HL-60/S4 treated with phorbol 12-myristate 13-acetate at 8.2 ng/mL for 4 days and 3 days (cell line): ENCODE measurements around the gene XPO4.

Experiments
- in situ Hi-C: fragments of 300-500 bp; cut with MboI; formaldehyde crosslinking; loops from 2 replicates; pipeline ENCODE4 v1.15.0; 2022; ENCODE audit warnings: low sequenced_read_pairs

Gene XPO4

GRCh38 chr13:20832861-20833260 is 69.7 kb downstream of the XPO4 start:
- in situ Hi-C loops, result loop anchor here (10.0 kb wide), 1 partner anchor 328 kb away; no protein-coding TSS in a partner anchor

- in situ Hi-C loops, result loop anchor here (10.0 kb wide), 1 partner anchor 327 kb away; no protein-coding TSS in a partner anchor
These were observed 70.6 kb downstream of the XPO4 start for GRCh38 chr13:20831933-20832332.

DNA sequence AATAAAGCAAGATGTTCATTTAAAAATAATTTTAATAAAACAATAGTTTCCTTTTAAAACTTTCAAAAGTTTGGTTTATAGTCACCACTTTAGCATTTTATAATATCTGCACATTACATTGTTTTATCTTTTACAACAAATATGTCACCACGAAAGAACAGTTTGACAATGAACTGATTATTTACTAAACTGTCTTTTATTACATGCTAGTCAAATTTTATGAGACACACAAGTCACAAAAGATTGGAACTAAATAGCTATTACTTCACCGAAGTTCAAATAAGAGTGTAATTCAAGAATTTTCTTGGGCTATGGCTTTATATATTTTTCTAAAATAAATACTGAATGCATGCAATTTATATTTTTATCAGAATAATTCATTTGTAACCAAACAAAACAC is 71.3 kb downstream of the XPO4 start:
- in situ Hi-C loops, result loop anchor here (10.0 kb wide), 1 partner anchor 326 kb away; no protein-coding TSS in a partner anchor

DNA sequence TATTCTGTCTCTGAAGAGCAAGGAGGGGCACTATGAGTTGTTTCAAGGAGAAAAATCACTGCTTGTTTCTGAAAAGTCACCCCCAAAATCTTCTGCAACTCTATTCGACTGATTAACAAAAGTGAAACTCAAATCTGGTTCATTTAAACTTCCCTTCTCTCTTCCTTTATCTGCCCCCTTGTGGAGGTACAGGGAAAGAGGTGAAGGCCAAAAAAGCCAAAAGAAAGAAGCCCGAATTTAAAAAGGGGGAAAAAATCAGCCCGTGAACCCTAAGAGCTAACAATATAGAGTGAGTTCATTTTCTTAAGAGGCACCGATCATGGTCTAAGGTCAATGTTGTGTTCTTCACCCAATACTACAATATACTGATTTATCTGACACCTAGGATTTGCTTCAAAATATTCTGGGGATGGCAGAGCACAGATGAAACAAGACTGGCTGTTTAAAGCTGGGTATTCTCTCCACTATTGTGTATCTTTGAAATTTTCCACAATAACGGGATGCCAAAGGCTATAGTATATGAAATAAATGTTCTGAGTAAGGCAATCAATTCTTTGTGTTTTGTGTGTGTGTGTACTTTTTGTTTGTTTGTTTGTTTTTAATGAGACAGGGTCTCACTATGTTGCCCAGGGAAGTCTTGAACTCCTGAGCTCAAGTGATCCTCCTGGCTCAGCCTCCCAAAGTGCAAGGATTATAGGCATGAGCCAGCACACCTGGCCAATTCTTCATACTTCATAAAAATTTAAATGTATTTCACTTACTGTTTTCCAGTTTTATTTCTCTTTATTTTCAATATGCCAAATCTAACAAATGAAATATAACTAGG is 73.8 kb downstream of the XPO4 start:
- in situ Hi-C loops, result no loop called here

GRCh38 chr13:20826843-20827560 is 75.5 kb downstream of the XPO4 start:
- in situ Hi-C loops, result no loop called here

- in situ Hi-C loops, result no loop called here
These were observed 76.2 kb downstream of the XPO4 start for GRCh38 chr13:20826301-20826700.

DNA sequence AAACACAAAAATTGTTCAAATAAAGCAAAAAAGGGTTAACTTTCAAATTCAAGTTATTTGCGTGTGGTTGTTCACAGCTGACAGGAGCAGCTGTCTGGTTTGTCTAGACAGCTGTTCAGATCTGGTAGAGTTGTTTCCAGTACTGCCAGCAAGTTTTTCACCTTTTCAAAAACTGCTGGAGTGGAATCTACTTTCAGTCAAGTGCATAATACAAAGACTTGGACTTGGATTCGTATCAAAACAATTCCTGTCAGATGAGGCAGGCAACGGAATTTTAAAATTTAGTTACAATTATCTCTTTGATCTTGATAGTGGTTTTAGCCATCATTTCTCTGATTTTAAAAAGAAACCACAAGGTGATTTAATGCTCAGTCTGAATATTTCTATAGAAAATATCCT is 77.1 kb downstream of the XPO4 start:
- in situ Hi-C loops, result no loop called here

- in situ Hi-C loops, result no loop called here
These were observed 77.6 kb downstream of the XPO4 start for GRCh38 chr13:20824762-20825476.

GRCh38 chr13:20823071-20823470 is 79.5 kb downstream of the XPO4 start:
- in situ Hi-C loops, result no loop called here

DNA sequence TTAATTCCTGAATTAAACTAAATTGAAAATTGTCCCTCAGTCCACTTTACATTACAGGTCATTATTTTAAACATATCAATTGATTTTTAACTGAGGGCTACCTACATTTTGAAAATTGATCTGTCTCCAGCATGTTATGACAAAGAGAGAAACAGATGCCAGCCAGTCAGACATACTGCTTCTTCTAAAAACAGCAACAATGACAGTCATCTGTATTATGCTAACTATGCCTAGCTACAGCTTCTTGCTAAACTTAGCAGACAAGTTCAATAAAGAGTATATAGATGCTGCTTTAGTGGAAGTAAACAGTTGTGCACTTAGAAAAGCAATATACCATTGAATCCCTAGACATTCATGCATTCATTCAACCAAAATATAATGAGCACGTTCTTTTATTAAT is 80.1 kb downstream of the XPO4 start:
- in situ Hi-C loops, result no loop called here

- in situ Hi-C loops, result no loop called here
These were observed 82.8 kb downstream of the XPO4 start for GRCh38 chr13:20819715-20820114.

GRCh38 chr13:20815464-20815863 is 87.1 kb downstream of the XPO4 start:
- in situ Hi-C loops, result no loop called here

GRCh38 chr13:20814224-20814910 is 88.2 kb downstream of the XPO4 start:
- in situ Hi-C loops, result no loop called here

GRCh38 chr13:20812890-20813289 is 89.7 kb downstream of the XPO4 start:
- in situ Hi-C loops, result no loop called here

- in situ Hi-C loops, result no loop called here
These were observed 91.7 kb downstream of the XPO4 start for GRCh38 chr13:20810808-20811207.

- in situ Hi-C loops, result no loop called here
These were observed 93.7 kb downstream of the XPO4 start for GRCh38 chr13:20808874-20809273.

GRCh38 chr13:20803180-20803965 is 99.2 kb downstream of the XPO4 start:
- in situ Hi-C loops, result no loop called here

DNA sequence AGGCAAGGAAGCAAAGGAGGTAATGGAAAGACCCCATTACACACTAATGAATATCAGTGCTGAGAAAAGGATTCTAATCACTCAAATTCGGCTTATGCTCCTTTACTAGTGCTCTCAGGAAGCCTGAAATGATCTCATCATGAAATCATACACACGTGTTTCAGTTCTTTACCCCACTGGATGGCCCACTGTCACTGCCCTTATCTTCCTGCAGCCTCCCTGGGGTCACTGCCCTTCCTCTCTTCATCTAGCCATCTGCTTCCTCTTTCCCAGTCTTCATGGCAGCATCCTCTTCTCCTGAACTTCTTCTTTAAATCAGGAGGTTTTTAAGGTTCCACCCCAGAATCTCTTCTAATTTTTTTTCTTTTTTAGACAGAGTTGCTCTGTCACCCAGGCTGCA is 100.8 kb downstream of the XPO4 start:
- in situ Hi-C loops, result no loop called here

DNA sequence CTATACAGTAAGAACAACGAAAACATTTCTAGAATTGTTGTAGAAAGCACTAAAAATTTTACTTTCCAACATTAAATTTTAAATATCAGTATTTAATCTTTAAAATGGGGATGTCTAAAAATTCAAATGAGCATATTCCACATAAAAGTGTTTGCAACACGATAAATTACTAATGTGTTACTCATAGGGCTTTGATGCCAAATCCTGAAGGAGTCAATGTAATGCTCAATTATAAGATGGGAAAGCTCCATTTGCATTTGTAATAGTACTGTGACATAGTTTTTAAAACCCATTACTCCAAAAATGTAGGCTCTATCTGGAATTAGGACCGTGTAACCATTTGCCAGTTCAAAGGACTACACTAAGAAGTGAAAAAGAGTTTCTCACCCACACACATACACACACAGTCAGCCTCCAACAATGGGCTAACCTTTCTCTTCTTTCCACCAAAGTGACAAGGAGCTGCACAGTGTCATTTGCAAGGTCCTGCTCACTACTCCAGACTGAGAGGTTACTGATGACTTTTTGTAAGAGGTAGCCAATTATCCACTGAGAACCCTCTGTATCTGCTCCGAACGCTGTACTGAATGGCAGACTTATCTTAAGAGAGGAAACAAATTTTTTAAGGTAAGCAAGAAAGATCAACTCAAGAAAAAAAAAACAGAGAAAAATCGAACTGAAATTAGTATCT is 102.7 kb downstream of the XPO4 start:
- in situ Hi-C loops, result no loop called here

DNA sequence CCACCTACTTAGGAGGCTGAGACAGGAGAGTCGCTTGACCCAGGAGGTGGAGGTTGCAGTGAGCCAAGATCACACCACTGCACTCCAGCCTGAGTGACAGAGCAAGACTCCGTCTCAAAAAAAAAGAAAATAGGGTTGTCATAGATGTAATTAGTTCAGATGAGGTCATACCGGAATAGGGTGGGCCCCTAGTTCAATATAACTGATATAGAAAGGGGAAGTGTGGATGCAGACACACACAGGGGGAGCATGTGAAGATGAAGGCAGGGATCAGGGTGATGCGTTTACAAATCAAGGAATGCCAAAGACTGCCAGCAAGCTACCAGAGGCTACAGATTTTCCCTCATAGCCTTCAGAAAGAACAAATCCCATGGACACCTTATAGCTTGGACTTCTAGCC is 104.5 kb downstream of the XPO4 start:
- in situ Hi-C loops, result no loop called here
